GM19455 (cell line): ENCODE data around the gene YTHDF1.
"Not testable (repeated sequence)": the region's sequence is repeated elsewhere in the genome, so short reads cannot be mapped to it uniquely, and the experiment has no call there.

Experiments used
- ATAC-seq: cut with Tn5 transposase; IDR thresholded peaks from one replicate; pipeline ENCODE4 v1.9.1; 2021; ENCODE audit not compliant: unreplicated experiment

The YTHDF1 gene

DNA sequence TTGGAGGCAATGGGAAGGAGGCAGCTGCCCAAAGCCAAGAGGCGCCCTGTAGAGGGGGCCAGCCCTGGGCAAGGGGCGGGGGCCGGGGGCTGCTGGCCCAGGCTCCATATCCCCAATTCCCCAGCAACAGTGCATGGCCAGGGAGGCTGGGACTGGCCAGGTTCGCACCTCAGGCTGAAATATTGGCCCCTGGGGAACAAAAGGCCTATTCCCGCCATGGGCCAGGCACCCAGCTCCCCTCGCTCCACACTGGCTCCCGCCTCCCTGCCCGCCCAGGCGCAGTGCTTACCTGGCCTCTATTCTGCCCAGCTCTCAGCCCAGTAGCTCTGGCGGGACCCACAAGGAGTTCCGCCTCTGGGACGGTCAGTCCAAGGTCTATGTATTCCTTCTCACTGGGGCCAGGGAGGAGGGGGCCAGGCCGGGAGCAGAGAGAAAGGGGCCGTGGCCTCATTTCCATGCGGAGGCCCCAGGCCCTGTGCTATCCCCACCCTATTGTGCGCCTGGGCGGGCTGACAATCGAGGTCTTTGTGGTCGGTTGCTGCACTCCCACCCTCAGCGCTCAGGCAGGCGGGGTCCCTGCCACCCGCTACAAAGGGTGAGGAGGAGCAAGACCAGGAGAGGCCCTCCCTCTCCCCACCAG lies 42.3 kb downstream of the YTHDF1 start:
- no peak for ATAC-seq

DNA sequence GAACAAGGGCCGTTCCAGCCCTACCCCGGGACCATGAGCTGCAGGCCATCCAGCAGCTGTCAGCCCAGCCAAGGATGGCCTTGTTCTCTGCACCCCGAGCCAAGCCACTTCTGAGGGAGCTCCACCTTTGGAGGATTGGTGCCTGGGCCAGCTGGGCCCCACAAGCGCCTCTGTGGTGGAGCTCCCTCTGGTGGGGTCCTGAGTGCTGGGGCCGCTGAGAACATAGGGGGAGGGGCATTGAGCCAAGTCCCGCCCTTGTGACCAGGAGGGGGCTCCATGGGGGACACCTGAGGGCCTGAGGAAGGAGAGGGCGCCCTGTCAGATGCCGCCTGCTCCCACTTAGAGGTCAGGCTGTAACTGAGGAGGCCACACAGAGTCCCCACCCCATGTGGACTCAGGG lies 43.2 kb downstream of the YTHDF1 start:
- ATAC-seq = no peak

DNA sequence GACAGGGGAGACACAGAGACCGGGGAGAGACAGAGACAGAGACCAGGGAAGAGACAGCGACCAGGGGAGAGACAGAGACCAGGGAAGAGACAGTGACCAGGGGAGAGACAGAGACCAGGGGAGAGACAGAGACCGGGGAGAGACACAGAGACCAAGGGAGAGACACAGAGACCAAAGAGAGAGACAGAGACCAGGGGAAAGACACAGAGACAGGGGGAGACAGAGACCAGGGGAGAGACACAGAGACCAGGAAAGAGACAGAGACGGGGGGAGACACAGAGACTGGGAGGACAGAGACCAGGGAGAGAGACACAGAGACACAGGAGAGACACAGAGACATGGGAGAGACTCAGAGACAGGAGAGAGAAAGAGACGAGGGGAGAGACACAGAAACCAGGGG lies 43.9 kb downstream of the YTHDF1 start:
- ATAC-seq = no peak

DNA sequence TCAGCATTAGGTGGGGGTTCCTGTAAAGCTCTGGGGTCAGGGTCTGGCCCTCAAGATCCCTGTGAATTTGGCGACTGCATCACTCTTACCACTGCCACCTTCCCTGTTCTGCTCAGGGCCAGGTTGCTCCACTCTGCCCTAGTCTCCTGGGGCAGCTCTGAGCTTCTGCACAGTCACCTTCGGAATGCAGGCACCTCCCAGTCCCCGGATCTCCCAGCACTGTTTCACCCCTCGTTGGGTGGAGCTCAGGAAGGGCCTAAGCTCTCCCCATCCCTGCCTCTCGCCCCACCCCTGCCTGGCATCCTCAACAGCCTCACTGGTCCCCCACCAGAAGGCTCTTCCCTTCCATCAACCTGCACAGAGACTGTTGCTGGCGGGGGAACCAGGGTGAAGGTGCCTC lies 46.2 kb downstream of the YTHDF1 start:
- ATAC-seq = no peak

DNA sequence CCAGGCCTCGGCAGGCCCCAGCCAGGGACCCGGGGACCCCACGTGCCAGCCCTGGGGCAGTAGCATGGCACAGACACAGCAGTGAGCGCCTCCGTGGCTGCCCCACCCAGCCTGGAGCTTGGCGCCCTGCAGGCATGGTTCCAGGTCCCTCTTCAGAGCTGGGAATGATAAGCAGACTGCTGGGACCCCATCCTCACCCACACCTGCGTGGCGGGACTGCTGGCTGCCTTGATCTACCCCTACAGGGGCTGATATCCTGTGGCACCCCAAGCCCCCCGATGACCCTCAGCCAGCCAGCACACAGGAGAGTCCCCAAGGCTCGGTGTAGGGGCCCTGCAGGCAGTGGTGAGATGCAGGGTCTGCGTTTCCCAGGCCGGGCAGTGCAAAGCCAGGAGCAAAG lies 47.1 kb downstream of the YTHDF1 start:
- no peak for ATAC-seq

DNA sequence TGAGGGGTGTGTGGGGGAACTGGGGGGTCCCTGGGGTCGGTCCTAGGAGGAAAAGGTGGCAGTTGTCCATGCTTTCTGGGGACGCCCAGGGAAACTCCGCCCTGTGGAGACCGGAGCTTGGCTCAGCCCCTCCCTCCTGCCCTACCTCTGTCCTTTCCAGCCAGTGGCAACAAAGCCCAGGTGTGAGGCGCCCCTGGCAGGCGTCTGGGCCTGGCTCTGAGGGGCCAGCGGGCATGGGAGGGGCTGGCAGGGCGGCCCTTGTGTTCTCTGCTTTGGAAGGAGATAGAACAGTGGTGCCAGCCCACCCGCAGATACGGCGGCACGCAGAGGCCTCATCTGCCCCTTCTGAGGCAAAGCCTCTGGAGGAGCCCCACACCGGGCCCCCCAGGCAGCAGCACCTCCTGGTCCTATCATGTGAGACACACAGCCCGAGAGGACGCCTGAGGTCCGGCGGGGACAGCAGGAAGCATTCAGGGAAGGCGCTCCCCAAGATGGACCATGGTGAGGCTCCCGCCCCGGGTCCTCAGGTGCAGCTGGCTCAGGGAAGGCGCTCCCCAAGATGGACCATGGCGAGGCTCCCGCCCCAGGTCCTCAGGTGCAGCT lies 47.9 kb downstream of the YTHDF1 start:
- no peak for ATAC-seq

DNA sequence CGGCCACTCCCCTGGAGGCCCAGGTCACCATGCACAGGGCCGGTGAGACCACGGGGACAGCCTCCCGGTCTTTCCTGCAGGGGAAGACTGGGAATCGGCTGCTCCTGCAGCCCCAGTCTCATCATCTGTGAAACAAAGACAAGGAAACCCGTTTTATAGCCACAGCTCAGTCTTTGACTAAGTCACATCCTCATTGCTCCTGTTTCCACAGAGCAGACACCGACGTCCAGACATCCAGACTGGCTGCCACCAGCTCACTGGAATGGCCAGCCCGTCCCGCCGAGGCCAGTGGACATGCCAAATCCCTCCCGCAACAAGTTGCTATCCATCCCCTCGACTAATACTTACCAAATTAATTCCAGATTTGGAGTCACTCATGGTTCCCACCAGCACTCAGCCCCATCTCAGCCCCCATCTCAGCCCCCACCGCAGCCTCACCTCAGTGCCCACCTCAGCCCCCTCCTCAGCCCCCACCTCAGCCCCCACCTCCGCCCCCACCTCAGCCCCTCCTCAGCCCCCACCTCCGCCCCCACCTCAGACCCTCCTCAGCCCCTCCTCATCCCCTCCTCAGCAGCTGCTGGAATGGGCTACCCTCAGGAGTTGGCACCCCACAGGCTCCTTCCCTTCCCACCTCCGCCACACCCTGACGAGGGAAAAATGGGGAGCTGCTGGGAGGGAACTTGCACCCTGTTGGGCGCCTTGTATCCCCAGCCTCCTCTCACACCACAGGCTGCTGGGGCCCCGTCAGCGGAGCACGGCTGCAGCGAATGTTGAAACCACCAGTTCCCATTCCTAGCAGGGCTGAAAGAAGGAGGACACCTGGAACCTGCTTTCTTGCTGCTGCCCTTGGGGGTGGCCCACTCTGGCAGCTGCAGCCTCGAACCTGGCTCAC lies 48.7 kb downstream of the YTHDF1 start:
- ATAC-seq = no peak

DNA sequence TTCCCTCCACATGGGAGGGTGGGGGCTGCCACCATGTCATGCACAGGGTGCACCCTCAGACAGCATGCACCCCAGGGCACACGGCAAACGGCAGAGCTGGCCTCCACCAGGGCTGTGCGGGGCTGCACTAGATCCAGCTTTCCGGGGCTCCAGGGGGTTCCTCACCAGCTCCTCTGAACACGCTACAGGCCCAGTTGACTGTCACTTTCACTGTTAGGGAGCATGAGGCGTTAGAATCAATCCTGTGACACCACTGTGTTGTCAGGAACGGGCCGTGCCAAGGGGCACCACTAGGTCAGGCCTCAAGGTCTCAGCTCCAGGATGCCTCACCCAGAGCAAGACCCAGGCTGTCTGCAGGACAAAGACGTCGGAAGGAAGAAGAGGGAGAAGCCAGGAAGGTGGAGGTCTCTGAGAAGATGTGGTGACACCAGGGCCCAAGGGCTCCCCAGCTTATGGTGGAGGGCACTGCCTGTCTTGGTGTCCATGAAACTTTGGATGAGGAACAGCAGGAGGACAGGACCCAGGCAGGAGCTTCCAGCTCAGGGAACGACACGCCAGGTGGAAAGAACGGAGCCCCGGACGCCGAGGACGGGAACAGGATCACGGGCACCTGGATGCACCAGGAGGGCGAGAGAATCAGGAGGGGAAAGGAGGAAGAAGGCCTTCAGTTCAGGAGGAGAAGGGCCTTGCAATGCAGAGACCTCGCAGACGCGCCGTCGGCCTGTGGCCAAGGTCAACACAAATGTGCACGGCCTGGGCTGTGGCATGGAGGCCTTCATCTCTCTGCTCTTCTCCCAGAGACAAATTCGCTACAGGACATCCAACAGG lies 49.5 kb downstream of the YTHDF1 start:
- ATAC-seq = no peak

DNA sequence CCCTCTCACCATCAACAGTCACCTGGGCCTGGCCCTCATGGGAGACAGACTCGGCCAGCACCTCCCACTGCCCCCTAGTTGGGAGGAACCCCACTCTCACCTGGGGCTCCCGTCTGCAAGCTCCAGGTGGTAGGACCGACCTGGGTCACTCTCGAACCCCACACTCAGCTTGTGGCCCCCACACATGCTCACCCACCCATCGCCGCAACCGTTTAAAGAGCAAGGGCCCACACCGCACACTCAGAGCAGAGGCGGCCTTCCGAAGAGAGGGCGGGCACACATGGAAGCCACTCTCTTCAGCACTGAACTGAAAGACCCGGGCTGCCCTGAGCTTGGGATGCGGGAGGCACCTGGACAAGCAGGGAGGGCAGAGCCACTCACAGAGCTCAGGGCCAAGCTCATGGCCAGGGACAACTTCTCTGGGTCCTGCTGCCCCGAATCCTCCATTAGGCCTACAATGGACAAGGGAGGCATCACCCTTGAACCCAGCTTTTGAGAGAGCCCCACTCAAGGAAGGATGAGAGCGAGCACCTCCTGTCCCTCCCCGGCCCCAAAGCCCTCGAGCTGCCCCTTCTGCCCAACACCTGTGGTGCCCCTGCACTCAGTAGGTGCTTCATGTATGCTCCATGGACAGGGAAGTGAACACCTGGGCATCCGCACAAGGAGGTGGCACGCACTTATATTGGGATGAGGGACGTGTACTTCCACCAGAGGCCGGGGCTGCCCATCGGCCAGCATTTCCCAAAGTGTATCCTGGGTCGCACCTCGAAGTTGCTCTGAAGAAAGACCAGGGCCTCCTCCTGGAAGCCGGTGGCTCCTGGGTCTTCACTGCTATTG lies 50.4 kb downstream of the YTHDF1 start:
- ATAC-seq = no peak

DNA sequence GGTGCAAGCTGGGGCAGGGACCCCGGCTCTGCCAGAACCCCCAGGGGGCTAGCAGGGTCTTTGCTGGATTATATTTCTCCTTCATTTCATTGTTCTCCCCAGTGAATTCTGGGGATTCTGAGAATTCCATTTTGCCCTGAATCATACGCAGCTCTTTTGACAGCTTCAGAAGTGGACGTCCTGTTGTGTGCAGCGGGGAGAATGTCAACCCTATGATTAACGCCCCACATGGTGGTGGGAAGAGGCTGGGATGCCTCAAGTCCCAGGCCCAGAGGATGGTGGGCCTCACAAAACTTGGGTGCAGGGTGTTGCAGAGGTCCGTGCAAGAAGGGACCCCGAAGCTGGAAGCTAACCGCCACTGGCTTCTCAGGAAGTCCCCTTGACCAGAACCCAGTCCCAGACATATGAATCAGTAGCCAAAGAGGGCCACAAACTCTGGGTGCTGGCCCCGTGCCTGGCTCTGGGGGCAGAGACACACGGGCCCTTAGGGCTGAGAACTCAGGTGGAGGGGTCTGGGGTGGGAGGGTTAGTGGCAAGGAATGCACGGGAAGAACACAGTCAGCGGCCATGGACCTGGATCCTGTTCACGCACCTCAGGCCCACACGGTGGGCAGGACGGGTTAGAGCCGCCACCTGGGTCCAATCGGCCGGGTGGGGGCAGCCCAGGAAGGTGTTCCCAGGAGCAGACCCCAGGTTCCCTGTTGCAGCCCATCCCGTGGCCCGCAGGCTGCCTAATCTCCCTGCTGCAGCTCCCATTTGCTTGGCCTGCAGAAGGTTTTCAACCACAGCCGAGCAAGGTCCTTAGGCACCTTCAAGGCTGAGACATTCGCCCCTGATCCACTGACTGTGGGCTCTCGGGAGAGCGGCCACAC lies 51.2 kb downstream of the YTHDF1 start:
- no peak for ATAC-seq

DNA sequence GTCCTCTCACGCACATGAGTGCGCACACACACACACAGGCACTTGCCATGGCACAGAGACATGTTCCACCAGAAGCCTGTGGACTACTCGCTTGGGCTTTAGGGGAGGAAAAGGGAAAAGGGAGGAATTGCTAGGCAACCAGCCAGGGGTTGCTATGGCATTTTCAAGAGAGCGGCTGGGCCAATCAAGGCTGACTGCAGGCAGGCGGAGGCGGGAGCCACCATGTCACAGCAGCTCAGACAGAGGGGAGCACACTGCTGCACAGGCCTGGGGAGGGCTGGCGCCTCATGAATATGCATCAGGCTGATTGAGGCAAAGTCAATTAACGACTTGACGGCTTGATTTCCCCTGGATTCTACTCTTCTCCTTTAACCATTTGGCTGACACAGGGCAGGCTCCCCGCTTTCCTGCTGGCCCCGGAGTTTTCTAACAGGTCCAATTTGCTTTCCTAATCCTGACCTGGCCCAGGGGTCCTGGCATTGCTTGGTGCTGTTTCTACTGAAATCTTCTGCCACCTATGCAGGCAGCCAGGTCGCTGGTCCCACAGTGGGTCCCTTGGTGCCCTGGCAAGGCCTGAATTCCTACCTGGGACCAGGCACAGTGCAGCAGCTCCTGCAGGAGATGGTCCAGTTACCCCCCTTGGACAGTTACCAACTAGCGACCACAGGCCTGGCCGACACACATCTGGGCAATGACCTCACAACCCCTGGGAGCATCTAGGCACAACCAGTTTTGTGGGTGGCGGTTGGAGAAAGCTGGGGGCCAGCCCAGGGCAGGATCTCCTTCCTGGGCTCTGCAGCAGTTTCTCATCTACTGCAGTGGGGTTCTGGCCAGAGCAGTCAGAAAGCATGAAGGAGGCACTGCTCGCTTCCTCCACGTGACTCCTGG lies 52.1 kb downstream of the YTHDF1 start:
- no peak for ATAC-seq

DNA sequence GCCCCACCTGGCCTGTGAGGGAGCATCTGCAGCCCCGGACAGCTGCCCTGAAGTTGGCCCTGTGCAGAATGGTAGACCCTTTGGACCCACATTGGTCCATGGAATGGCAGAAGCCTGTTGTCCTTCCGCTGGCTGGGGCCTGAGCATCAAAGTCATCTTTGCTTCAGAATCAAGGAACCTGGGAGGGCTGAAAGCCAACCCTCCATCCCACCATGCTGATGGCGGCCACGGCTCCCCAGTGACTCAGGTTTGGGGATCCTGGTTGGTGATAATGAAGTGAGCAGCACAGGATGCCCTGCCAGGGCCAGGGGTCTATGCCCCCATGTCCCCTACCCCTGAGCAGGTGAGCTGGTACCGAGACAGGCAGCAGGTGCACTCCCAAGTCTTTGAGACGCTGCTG lies 52.8 kb downstream of the YTHDF1 start:
- ATAC-seq = no peak

DNA sequence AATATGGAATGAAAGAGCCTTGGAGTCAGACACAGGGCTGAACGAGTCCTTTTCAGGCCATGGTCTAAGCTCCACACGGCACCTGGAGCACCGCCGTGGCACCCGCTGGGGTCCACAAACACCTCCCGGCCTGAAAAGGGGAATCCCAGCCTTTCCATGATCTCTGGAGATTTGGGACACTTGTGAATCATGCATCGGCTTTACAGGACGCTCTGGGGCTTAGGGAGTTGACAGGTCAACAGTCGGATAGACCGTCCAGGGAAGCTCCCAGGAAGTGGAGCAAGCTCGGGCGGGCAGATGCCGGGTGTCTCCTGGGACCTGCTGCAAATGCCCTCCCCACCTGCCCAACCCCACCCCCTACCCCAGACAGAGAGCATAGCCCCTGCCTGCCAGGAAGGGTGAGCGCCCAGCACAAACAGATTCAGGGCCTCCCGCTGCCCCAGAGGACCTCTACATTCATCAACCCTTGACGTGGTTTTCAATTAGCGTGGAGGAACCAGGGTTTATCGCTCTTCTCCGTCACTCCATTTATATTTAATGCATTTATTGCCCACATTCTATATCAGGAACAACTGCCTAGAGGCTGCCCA lies 53.6 kb downstream of the YTHDF1 start:
- no peak for ATAC-seq

DNA sequence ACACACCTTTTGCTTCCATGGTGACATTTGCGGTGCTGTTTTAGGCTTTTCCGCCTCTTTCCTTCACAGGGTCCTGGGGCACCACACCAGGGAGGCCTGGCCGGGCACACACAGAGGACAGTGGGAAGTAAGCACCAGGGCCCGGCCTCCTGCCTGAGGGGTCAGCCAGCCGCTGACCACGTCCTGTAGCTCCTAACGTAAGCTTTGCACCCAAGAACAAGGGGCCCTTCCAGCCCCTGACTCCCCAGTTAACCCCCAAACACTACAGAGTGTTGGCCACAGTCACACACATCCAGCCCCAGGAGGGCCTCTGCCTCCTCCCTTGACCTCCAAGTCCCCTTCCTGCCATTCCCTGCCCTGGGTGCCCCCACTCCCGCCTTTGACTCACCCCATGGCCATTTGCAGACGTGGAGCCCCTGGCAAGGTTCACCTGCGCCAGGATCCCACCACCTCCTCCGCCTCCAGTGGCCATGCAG lies 54.7 kb downstream of the YTHDF1 start:
- no peak for ATAC-seq

DNA sequence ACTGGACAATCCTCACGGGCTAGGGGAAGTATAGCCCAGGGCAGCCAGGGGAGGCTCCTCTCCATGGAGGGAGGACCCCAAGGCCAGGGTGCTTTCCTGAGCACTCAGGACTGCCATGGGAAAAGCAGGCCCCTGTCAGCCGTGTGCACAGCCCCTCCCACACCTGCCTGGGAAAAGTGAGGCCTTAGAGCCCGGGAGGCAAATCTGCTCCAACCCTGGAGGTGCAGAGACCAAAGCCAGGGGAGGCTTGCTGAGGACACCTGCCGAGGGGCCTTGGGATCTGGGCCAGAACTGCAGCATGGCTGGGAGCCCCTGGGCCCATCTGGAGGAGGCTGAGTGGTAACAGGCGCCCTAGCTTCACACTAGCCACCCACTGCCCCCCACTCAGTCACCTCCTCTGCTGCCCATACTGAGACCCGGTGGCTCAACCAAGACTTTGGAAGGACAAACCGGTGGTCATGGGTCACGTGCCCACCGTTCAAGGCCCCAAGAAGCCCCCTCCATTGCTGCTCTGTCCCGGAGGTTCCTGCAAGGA lies 55.2 kb downstream of the YTHDF1 start:
- ATAC-seq = no peak

DNA sequence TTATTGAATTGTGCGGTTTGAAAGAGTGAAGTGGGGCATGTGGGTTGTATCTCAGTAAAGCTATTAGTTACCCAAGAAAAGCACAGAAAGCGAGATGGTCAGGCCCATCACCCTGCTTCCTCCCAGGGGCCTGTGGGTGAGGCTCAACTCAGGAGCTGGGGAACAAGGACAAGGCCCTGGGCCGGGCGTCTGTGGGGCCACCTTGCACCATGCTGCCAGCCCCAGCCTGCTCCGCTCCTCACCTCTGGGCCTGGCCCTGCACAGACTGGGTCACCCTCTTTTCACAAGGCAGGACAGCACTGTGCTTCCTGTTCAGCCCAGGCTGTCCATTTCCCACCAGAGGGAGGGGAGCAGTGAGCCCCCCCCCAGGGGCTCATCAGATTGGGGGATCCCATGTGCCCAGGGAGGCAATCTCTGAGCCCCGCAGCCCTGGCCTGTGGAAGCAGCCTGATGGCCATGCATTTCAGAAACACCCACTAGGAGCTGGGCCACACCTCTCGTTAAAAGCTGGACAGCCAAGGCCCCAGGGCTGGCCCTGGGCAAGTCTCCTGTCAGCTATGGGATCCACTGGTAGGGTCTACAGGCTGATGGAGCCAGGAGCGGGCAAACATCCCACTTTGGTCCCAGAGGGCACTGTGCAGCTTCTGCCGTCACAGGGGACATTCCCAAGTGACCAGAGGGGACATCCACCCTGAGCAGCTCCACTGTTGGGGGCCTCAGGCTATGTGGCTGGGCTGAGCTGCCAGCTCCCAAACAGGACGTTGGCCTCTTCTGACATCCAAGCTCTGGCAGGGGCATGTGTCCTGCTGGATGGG lies 55.9 kb downstream of the YTHDF1 start:
- ATAC-seq = no peak

DNA sequence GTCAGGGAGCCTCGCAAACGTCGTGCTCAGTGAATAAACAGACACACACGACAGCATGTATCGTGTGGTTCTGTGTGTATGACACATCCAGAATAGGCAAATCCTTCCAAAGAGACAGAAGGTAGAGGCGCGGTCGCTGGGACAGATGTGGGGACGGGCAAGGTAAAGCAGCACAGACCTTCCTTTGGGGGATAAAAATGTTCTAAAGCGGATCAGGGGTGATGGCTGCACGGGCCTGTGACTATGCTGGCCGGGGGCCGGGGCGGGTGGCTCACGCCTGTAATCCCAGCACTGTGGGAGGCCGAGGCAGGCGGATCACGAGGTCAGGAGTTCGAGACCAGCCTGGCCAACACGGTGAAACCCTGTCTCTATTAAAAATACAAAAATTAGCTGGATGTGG lies 56.7 kb downstream of the YTHDF1 start:
- ATAC-seq = not testable (repeated sequence)
